Hematopoietic multipotent progenitor cell treated with erythropoietin and hydrocortisone succinate and interleukin-3 and kit ligand, for 17 days (in vitro differentiated cells): ENCODE data around the gene PAK5.

ENCODE experiments used
- DNase-seq: peaks from one replicate; pipeline ENCODE4 v3.0.0-alpha.2; 2015; ENCODE audit warnings: low spot score

PAK5 gene

DNA sequence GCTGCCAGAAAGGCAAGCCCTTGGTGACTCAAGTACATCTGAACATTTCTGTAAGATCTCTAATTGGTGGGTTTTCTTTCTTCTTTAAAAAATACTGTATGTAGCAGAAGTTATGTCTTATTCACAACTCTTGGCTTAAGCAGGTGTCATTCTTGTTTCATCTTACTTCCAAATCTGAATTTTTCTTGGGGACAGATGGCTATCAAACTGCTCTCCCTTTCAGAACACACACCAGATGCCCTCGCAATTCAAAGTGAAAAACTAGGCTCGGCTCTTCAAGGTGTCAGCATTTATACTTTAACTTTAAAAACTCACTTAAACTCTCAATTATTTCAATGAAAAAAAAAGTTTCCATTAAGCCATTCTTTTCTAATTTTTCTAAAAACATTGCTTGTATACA lies 49.7 kb downstream of the PAK5 start:
- DNase-seq, result no peak

DNA sequence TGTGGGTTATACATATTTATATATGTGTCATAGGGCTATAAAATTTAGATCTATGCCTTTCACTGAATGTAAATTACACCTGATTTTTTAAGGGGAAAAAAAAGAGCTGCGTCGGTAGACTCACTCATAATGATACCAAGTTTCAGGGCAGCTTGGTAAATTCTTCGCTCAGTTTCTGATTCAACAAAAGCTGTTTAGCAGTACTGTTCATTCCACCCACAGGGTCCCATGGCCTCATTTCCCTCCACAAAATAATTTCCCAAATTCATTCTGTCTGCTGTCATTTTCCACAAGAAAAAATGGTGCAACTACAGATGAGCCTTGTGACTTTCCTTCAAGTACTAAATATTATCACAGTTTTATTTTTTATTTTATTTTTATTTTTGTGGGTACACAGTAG lies 63.7 kb downstream of the PAK5 start:
- no peak for DNase-seq

DNA sequence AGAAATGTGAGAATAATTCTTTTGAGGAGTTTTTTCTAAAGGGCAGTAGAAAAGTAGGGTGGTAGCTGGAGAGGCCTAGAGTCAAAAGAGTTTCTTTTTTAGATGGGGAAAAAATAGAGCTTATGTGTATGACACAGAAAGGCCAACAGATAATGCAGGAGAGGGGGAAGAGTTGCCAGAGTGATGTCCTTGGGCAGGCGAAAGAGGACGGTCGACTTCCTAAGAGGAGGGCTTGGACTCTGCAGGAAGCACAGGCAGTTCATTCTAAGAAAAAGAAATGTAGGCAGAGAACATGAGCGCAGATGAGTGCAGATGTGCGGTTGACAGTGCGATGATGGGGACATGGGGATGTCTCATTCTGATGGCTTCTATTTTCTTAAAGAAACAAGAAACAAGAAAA lies 68.9 kb downstream of the PAK5 start:
- no peak for DNase-seq

DNA sequence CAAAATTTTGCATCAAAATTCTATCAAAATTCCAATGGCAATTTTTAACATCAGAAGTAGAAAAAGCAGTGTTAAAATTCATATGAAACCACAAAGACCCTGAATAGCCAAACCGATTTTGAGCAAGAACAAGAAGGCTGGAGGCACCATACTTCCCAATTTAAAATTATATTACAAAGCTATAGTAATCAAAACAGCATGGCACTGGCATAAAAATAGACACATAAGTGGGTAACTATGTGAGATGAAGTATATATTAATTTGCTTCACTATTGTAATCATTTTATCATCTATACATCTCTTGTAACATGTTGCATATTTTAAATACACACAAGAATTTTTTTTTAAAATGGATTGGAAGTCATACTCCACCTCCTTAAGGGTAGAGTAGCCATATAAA lies 77.4 kb downstream of the PAK5 start:
- no peak for DNase-seq

DNA sequence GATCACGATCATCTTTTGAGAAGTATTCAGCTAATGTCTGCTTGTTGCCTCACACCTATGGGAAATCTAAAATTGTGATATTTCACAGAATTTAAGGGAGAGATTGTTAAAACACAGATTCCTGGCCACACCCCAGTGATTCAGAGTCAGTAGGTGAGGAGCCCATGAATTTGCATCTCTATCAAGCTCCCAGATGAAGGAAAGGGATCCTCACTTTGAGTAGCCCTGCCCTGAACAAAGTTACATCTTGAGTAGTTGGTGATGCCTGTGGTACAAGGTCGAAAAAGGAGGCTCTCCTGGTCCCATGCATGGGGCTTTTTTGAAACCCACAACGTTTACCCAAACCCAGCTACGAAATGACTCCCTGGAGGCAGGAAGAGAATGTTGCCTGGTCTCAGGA lies 79.5 kb downstream of the PAK5 start:
- no peak for DNase-seq

DNA sequence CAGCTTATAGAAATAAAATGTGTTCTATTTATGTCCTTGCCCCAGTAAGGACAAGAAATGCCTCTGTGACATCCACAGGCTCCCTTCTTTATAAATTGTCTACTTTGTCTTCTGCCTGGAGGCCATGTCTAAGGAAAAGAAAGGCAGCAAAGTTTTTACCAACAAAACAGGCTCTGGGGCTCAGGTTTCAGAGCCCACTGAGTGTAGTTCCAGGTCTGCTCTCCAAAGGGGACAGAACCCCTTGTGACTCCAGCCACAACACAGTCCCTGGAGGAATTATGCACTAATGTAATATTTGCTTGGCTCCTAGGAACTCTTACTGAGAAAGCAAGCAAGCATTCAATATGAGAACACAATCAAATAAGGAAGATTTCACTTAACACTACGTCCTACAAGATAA lies 80.1 kb downstream of the PAK5 start:
- no peak for DNase-seq

DNA sequence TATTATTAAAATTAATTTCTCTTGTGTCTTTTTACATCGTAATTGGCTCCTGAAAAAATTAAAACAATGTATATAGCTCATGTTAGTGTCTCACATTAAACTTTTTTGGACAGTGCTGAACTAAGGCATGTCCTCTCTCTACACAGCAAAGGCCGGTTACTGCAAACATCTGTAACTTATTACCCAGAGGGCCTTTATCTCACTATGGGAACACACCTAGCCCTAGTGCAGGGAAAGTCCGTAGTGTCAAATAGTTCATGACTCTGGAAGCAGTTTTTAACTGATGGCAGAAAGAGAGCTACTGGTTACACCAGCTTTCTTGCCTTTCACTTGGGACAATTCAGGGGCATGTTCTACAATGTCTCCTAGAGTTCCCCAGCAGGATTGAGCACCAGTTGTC lies 82.2 kb downstream of the PAK5 start:
- no peak for DNase-seq

DNA sequence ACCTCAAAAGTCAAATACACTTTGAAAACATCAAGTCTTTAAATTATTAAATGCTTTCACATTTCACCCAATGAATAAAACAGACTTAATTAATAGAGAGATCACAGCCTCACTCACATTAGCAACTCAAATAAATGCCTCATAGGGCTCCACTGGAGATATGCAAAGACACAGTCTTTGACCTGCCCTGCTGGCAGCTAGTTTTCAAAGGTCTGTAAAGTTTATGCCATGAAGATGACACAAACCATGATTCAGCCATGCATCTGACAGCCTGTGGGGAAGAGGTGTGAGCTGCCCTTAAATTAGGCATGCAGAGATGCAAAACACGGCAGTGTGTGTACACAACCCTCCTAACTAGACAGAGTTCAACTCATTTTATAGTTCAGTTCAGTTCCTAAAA lies 83.6 kb downstream of the PAK5 start:
- DNase-seq, result no peak

DNA sequence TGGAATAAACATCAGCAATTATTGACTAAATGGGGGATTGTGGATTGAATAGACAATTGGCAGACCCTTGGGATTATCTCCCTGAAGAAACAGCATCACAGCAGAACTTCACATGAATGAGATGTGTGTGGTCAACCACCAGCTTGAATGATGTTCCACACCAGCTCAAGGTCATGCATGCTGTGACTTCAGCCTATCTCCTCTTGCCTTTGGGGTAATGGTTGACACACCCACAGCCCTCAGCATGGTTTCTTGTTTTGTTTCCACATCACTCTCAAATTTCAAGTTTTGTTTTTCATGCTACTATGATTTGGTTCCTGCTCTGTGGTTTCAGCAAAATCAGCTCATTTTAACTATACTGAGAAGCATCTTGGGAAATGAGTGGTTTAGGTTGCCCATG lies 94.3 kb downstream of the PAK5 start:
- no peak for DNase-seq

DNA sequence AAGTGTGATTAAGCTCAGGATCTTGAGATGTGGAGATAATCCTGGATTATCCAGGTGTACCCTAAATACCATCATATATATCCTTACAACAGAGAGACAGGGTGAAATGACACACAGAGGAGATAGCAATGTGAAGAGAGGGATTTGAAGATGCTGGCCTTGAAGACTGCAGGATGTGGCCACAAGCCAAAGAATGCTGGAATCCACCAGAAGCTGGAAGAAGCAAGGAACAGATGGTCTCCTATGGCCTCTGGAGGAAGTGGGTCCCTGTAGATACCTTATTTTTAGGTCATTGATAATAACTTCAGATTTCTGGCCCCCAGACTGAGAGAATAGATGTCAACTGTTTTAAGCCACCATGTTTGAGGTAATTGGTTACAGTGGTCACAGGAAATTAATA lies 95.0 kb downstream of the PAK5 start:
- DNase-seq, result no peak

DNA sequence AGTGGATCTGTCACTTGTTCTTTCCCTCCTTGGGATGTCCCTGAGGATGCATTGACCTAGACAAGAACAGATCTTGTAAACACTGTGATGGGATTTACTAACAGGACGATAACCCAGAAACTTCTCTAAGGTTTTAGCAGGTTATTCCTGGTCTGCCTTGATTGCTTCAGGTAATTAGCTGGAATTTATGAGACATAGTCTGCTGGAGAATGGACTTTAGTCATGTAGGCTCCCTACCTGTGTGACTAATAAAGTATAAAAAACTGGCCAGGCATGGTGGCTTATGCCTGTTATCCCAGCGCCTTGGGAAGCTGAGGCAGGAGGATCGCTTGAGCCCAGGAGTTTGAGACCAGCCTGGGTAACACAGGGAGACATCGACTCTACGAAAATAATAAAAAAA lies 96.1 kb downstream of the PAK5 start:
- no peak for DNase-seq

DNA sequence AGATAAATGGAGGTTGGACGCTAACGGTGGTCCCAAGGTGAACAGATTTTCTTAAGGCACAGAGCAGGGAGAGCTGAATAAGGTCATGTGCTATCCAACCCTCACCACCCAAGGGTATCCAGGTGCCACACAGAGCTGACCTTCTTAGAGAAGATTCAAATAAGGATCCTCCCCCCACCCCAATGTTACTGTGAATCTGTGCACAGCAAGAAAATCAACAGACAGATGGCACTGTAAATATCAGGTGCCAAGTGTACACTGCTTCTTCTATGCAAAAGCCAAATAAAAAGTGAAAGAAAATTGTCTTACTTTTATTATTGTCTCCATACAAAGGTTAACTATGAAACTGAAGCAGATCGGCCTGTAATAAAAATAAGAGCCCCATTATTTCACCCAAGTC lies 96.9 kb downstream of the PAK5 start:
- no peak for DNase-seq

DNA sequence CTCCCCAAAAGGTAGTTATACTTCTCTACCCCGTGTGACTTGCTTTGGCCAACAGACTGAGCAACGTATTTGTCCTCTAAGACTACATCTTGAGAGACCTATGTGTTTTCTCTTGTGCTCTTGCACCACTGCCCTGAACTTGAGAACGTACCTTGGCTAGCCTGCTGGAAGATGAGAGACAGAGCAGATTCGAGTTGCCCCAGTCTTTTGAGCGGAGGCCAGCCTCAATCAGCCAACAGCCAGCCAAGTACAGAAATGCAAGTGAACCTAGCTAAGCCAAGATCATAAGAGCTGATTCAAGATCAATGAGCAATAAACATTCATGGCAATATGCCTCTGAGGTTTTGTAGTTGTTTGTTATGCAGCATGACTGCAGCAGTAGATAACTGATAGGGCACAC lies 98.4 kb downstream of the PAK5 start:
- DNase-seq, result no peak

DNA sequence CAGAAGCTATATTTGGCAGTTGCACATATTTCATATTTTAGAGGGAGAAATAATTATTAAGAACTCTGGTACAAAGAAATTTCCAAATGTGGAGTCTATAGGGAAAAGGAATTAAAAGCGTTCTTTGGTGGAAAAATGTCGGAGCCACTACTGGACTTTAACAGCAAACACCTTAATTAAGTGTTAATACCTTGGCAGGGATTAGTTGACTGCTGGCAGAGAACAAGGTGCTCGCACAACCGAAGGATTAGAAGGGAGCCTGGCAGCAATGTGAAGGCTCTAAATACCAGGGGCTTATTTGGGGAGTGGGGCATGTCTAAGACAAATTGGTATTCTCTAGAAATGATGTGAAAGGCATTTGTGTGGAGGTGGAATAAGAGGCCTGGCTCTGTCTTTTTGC lies 98.9 kb downstream of the PAK5 start:
- no peak for DNase-seq

DNA sequence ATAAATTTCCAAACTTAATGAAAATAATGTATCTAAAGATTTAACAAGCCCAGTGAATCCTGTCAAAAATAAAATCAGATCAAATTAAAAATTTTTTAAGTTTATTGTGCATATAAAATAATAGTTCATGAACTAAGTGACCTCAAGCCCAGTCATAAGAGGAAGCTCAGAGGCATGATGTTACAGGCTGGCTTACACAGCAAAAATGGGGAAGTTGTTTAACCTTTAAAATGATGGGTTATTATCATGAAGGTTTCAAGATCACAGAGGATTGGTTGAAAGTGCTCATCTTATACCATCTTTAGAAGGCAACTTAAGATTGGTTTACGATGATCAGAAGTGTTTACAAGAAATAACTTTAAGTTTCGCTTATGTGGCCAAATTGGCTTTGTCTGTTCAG lies 102.5 kb downstream of the PAK5 start:
- no peak for DNase-seq

DNA sequence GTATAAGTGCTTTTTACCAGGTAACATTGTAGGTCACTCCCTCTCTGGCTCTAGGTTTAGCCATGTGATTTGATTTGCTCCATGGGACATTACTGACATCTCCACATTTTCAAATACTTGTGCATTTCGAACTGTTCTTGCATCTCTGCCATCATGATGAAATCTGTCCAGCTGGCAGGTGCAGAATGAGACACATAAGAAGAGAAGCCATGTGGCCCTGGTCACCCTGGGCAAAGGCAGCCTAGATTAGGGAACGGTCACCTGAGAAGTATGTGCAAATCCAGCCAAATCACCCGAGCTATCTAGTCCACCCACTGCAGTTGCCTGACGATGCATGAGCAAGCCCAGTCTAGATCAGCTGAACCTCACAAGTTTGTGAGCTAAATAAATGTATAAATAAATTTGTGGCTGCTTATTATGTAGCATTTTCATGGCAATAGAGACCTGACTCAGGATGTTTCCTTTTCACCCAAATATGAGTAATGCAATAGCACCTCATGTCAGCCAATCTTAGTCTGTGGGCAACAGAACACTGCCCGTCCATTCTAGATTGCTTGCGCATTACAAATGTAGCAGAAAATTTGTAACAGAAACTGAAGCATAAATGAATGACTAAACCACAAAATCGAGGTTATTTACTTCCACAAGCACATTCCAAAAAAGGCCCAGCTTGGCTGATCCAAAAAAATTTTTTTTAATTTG lies 115.2 kb downstream of the PAK5 start:
- no peak for DNase-seq

DNA sequence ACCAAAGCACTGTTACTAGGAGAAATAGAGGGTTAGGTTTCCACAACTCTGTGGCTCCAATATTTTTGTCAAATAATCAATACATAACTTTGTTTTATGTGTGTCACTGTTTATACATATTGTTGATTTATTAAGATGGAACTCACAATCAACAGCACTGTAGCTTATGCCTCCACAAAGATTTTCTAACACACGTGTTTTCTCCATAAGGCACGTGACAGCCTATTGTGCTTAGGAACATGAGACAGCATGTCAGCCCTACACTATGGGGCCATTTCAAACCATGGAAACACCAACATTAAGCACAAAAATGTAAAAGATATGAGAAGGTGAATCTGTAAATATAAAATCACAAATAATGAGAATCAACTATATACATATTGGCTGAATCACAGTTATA lies 127.0 kb downstream of the PAK5 start:
- DNase-seq, result no peak

DNA sequence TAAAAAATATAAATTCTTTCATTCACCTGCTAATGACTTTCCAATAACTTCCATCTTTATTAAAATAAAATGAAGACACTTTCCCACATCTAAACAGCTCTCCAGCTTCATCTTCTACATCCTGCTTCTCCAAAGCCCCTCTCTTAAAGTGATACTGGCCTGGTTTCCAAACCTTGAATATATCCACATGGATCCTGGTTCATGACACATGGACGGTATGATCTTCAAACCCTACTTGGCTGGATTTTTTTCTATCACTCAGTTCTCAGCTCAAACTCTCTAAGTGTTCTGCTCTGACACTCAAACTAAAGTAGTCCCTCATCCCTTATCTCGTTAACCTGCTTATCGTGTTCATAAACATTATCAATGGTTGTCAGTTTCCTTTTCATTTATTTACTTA lies 128.2 kb downstream of the PAK5 start:
- no peak for DNase-seq

DNA sequence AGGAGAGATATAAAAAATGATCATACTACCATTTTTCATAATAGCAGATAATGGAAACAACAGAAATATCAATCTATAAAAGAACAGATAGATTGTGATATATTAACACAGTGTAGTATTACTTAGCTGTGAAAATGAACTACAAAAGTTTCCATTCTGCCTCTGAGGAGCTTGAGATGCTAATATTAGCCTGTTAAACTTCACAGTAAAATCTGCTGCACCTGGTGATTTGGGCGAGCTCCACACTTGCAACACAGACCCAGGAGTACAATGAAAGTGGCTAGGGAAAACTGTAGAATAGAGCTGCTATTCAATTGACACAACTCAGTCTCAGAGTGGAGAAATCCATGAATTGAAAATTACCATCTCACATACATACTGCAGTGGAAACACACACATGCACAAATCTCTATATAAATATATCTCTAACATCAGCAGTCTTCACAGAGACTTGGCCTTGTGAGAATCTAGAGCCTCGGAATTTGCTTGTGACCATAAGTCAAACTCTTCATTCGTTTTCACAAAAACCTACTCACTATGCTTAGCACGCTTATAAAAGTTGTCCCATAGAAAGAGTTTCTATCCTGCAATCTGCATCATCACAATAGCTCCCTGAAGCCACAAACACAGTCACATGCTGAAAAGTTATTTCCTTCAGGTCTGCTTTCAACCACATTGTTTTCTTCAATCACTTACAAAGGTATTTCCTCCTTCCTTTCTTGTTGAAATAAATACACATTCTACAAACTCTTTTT lies 133.0 kb downstream of the PAK5 start:
- no peak for DNase-seq

DNA sequence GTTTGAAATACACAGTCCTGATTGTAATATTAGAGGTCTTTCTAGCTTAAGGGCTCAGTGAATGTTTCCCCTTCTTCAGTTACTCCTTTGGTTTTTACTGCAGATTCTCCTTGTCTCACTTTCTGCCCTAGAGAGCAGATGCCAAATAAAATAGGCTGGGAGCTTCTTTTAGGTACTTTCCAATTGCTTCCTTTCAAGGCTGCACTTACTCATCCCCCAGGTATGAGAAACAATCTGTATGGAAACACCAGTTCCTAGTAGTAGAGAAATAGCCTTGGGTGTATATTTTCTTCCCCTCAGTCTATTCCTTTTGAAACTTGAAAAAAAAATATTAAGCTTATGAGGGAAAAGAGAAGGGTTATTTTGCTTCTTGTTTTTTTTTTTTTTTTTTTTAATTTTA lies 139.7 kb downstream of the PAK5 start:
- DNase-seq, result no peak

DNA sequence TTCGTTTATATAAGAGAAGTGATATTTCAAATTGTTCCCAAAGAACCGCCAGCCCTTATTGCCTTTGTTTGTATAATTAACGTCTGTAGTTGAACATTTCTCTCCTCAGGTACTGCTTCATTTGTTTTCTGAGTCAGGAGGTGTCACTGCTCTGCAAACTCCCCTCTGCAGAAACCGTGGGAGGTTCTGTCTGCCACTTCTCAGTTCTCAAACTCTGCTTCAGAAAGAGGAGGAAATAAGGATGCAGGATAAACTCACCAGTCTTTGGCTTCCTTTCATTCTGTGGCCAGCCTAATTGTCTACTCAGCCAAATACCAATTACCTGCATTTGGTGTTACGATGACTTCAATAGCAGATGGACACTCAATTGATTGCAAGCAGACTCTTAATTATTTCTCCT lies 149.8 kb downstream of the PAK5 start:
- DNase-seq, result no peak

DNA sequence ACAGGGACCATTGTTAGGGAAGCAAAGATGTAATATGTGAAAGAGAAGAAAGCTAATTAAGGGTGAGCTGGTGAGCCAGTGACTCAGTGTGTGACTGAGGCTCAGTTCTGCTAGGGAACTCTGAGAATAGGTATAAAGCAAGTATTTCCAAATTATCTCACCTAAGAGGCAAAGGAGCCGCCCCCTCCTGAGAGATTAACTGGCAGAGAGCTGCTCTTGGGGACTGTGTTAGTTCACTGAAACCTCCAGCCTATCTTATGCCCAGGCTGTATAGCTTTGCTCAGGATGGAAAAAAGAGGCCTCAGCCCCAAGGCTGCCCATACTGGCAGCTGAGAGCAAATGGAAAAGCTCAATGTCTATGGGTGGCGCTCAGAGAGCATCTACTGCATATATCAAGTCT lies 152.0 kb downstream of the PAK5 start:
- no peak for DNase-seq

DNA sequence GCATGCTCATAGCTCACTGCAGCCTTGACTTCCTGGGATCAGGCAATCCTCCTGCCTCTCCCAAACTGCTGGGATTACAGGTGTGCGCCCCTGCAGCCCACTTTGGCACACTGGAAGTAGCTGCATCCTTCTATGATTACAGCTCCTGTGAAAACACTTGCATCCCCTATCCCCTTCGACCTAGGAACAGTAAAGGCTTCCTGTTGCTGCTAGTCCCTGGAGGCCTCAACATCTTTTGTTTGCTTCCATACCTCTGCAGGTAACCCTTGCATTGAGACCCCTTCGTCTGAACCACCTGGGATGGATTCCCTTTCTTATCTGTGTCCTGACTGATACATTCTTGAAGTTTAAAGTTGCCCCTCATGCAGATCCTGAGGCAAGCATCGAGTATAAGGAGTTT lies 152.4 kb downstream of the PAK5 start:
- DNase-seq, result no peak

DNA sequence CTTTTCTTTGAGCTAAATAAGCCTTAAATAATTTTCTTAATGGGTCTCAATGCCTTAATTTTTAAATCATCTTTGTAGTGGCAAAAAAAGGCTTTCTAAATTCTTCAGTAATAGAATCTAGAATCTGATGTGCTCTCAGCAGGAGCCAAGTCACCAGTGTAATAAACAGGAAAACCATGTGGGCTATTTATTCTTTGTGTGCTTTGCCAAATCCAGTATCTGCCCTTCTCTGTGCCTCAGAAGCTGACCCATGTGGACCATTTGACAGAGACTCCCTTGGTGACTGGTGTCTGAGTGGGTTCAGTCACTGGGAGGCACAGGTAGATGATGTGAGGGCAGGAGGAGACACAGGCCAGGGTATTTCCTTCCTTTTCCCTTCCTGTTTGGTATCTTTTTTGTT lies 152.9 kb downstream of the PAK5 start:
- no peak for DNase-seq
